Chondrocyte (in vitro differentiated cells): ENCODE measurements around the gene SUSD1. TPM values are rescaled to one million over a fixed set of nuclear protein-coding genes. Genes with fewer than 3 reads are reported as not detected.

Experiments
- DNase-seq: peaks from one replicate; pipeline ENCODE4 v3.0.0; 2021; ENCODE audit warnings: mixed read lengths, low spot score
- H3K27ac Mint-ChIP-seq: one replicate; pipeline ENCODE4 v1.8.0; 2021; ENCODE audit warnings: mild to moderate bottlenecking, moderate library complexity, mixed read lengths; ENCODE audit not compliant: unreplicated experiment
- H3K27me3 Mint-ChIP-seq: 2 replicates; pipeline ENCODE4 v1.8.0; 2021; ENCODE audit warnings: low read depth, mixed read lengths
- H3K36me3 Mint-ChIP-seq: 2 replicates; pipeline ENCODE4 v1.8.0; 2021; ENCODE audit warnings: low read depth, mixed read lengths
- H3K4me1 Mint-ChIP-seq: 2 replicates; pipeline ENCODE4 v1.8.0; 2021; ENCODE audit warnings: low read depth, mild to moderate bottlenecking, mixed read lengths
- H3K4me3 Mint-ChIP-seq: one replicate; pipeline ENCODE4 v1.8.0; 2021; ENCODE audit warnings: mild to moderate bottlenecking, moderate library complexity, mixed read lengths; ENCODE audit not compliant: unreplicated experiment
- H3K9me3 Mint-ChIP-seq: 2 replicates; pipeline ENCODE4 v1.8.0; 2021; ENCODE audit warnings: low read depth, mixed read lengths
- total RNA-seq: library from RNA; stranded (reverse); gene quantifications from 3 replicates; pipeline ENCODE4 v1.2.1, GENCODE V29; 2021
- TF ChIP-seq, protein P1 (sequence below): fragments of 200-600 bp; sonication (generic); IDR thresholded peaks from 2 replicates; pipeline ENCODE4 v1.5.0; 2021; ENCODE audit warnings: antibody characterized with exemption, mild to moderate bottlenecking, moderate library complexity

SUSD1 gene
- total RNA-seq, 1 donor from 2014 or later, result 29.6 TPM

DNA sequence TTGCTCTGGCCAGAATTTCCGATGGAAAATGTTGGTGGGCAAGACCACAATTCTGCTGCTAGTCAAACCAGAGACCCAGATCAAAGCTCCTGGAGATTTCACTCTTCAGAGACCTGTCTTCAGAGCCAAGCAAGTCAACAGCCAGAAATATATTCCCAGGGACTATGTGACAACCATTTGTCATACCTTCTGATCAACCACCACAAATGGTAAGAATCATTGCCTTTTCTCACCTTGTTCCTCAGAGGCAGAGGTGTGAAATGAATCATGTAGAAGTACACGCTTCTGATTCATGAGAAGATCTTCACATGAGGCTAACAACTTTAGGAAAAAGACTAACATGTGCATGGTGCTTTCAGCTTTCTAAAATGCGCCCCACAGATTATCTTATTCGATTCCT lies 53.5 kb downstream of the SUSD1 start:
- no peak for DNase-seq
- Mint-ChIP-seq H3K4me1 (peaks cover 5% of the 10 kb centered on the region), H3K4me3 (no peak overlapping the region), H3K9me3 (peaks cover 3% of the 10 kb centered on the region), H3K27ac (no peak overlapping the region), H3K27me3 (no peaks in the 10 kb centered on the region), H3K36me3 (peaks cover 21% of the 10 kb centered on the region)
- TF ChIP-seq, protein P1, sequence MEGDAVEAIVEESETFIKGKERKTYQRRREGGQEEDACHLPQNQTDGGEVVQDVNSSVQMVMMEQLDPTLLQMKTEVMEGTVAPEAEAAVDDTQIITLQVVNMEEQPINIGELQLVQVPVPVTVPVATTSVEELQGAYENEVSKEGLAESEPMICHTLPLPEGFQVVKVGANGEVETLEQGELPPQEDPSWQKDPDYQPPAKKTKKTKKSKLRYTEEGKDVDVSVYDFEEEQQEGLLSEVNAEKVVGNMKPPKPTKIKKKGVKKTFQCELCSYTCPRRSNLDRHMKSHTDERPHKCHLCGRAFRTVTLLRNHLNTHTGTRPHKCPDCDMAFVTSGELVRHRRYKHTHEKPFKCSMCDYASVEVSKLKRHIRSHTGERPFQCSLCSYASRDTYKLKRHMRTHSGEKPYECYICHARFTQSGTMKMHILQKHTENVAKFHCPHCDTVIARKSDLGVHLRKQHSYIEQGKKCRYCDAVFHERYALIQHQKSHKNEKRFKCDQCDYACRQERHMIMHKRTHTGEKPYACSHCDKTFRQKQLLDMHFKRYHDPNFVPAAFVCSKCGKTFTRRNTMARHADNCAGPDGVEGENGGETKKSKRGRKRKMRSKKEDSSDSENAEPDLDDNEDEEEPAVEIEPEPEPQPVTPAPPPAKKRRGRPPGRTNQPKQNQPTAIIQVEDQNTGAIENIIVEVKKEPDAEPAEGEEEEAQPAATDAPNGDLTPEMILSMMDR, result no peak

DNA sequence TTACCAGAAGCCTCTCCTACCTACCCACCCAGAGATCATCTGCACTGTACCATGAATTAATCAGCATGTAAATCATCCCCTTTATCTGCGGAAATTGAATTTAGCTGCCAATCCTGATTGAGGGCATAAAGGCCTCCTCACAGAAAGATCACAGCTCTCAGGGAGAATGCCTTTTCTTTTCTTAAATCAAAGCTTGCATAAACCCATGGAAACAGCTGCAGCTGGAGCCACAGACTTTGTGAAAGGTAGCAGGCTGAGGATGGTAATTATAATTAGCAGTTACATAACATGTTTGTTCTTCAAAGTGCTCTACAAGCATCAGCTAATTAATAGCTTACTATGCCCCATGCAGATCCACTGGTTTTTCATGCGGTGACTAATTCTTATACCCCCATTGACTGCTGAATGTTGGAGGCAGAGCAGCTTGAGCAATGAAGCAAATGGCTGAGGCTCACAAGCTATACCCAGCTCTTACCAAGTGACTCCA lies 54.6 kb downstream of the SUSD1 start:
- no peak for DNase-seq
- H3K9me3 Mint-ChIP-seq, result no peaks in the 10 kb centered on the region
- H3K4me1 Mint-ChIP-seq, result no peaks in the 10 kb centered on the region
- TF ChIP-seq, protein P1, result no peak
- peaks cover 19% of the 10 kb centered on the region for H3K36me3 Mint-ChIP-seq
- no peak overlapping the region for H3K4me3 Mint-ChIP-seq
- H3K27ac Mint-ChIP-seq, result no peak overlapping the region
- H3K27me3 Mint-ChIP-seq, result no peaks in the 10 kb centered on the region

DNA sequence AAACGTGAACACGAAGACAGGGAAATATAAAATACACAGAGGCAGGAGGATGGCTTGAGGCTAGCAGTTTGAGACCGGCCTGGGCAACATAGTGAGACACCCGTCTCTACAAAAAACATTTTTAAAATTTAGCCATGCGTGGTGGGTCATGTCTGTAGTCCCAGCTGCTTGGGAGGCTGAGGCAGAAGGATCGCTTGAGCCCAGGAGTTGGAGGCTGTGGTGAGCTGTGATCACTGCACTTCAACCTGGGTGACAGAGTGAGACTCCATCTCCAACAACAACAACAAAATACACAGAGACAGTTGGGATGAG lies 55.1 kb downstream of the SUSD1 start:
- Mint-ChIP-seq H3K27ac (no peak overlapping the region), H3K9me3 (no peaks in the 10 kb centered on the region)

DNA sequence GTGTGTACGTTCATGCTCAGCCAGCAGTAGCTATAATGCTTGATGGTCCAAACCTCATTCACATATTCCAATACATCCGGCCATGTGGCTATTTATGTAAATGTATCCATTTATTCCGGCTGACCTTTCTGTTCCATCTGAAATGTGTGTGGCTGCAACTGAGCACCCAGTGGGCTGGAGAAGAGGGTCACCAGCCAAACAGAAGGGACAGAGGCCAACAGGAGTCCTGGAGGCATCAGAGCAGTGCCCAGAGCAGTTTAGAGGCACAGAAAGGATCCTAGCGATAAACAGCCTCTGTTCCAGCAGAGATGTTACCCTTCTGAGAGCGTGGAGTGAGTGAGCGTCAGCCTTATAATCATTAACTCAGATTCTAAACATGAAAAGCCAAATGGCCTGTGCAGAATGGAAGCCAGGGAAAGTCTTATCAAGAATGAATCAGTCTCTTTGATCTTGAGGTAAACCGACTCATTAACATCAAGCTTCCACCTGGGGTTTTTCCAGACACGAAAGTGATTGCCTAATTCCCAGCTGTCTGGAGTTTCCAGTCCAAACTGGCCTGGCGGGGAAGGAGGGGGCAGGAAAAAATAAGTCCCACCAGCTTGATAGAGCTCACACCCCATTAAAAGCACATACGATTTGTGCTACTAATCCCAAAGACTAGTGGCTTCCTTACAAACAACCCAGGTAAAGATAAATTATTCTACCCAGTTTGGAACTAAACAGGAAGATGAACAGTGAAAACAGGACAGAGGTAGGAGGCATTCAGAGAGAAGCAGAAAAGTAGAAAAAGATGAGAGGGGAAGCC lies 55.7 kb downstream of the SUSD1 start:
- H3K27ac Mint-ChIP-seq, result no peak overlapping the region
- no peaks in the 10 kb centered on the region for H3K9me3 Mint-ChIP-seq

More for the DNA sequence above, 55.1 kb downstream of the SUSD1 start:
- no peaks in the 10 kb centered on the region for H3K27me3 Mint-ChIP-seq
- TF ChIP-seq, protein P1, result no peak
- peaks cover 19% of the 10 kb centered on the region for H3K36me3 Mint-ChIP-seq
- H3K4me1 Mint-ChIP-seq, result no peaks in the 10 kb centered on the region
- no peak overlapping the region for H3K4me3 Mint-ChIP-seq
- no peak for DNase-seq

DNA sequence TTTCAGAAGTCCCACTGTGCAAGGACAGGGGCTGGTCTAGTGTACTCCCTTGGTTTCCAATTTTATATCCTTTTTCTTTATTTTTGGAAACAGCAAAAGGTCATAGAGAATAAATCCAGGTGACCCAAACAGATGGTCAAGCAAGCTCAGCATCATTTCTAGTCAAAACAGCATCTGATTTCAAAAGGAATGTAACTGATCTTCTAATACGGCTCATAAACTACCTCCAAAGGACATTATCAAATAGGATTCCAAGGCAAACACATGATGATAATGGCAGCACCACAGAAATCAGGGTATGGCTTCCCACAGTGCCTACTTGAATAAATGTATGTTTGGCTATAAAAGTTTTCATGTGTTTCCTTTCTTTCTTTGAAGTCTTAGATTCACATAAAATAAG lies 57.1 kb downstream of the SUSD1 start:
- TF ChIP-seq, protein P1, result no peak
- no peak for DNase-seq
- Mint-ChIP-seq H3K27ac (no peak overlapping the region), H3K4me3 (no peak overlapping the region), H3K4me1 (peaks cover 3% of the 10 kb centered on the region), H3K36me3 (peaks cover 16% of the 10 kb centered on the region), H3K9me3 (no peaks in the 10 kb centered on the region), H3K27me3 (no peaks in the 10 kb centered on the region)

More for the DNA sequence above, 55.7 kb downstream of the SUSD1 start:
- Mint-ChIP-seq H3K4me1 (no peaks in the 10 kb centered on the region), H3K36me3 (peaks cover 19% of the 10 kb centered on the region), H3K27me3 (no peaks in the 10 kb centered on the region), H3K4me3 (no peak overlapping the region)
- DNase-seq, result no peak
- TF ChIP-seq, protein P1, result no peak
